Measurements from ENCODE around the gene TFPT. TPM values are rescaled to one million over a fixed set of nuclear protein-coding genes. Genes with fewer than 3 reads are reported as not detected.

The TFPT gene
- total RNA-seq, 1 experiment from 2014 or later = 26.6 TPM

DNA sequence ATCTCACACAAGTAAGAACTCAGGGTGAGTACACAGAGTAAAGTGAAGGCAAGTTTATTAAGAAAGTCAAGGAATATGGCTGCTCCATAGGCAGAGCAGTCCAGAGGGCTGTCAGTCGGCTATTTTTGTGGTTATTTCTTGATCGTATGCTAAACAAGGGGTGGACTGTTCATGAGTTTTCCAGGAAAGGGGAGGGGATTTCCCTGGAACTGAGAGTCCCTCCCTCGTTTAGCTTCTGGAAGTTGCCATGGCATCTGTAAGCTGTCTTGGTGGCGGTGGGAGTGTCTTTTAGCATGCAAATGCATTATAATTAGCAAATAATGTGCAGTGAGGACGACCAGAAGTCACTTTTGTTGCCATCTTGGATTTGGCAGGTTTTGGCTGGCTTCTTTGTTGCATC lies 46.0 kb downstream of the TFPT start:
- Histone ChIP-seq H3K4me1 (ENCODE audit: insufficient read depth, low read length) (no peaks in the 10 kb centered on the region), H3K27me3 (ENCODE audit: insufficient read depth, low read length) (no peaks in the 10 kb centered on the region), H4K5ac (ENCODE audit: insufficient read length, low read depth, low read length) (no peak overlapping the region), H3K79me1 (ENCODE audit: insufficient read depth, low read depth, low read length, poor library complexity, severe bottlenecking) (no peaks in the 10 kb centered on the region), H3K14ac (ENCODE audit: insufficient read depth, low read length) (no peak overlapping the region), H3K9ac (ENCODE audit: extremely low read depth, insufficient read length, low read length) (no peak overlapping the region), H2AFZ (ENCODE audit: low read length) (no peak overlapping the region), H4K91ac (ENCODE audit: insufficient read length, low read depth, low read length) (no peak overlapping the region), H4K8ac (replicated peaks; ENCODE audit: insufficient read length, low read depth, low read length) (no peak overlapping the region), H2AK5ac (ENCODE audit: insufficient read length, low read length) (no peak overlapping the region), H2BK5ac (ENCODE audit: insufficient read length, low read length) (no peak overlapping the region), H3K9me3 (ENCODE audit: control insufficient read depth, low read depth, low read length) (no peaks in the 10 kb centered on the region), H3K79me2 (ENCODE audit: insufficient read depth, low read length) (no peaks in the 10 kb centered on the region), H2BK120ac (ENCODE audit: low read depth, low read length, poor library complexity, severe bottlenecking) (no peak overlapping the region), H4K20me1 (ENCODE audit: control insufficient read depth, insufficient read depth, insufficient read length) (no peaks in the 10 kb centered on the region), H3T11ph (ENCODE audit: low read length) (no peak overlapping the region), H3K18ac (ENCODE audit: insufficient read length, low read depth, low read length) (no peak overlapping the region), H2BK20ac (ENCODE audit: low read depth, low read length, poor library complexity, severe bottlenecking) (no peak overlapping the region), H2BK12ac (ENCODE audit: insufficient read length, low read depth, low read length) (no peak overlapping the region), H3K23ac (ENCODE audit: insufficient read length, low read depth, low read length) (no peak overlapping the region), H3K4me2 (ENCODE audit: insufficient read depth, insufficient read length, low read length) (no peak overlapping the region), H3K23me2 (ENCODE audit: insufficient read length, low read depth, low read length, poor library complexity, severe bottlenecking) (no peaks in the 10 kb centered on the region), H3K4ac (ENCODE audit: low read depth, low read length) (no peak overlapping the region), H2BK15ac (ENCODE audit: low read depth, low read length) (no peak overlapping the region), H3K56ac (ENCODE audit: insufficient read length, low read depth, low read length) (no peak overlapping the region), H3K27ac (ENCODE audit: insufficient read length, low read depth, low read length) (no peak overlapping the region)
- Mint-ChIP-seq H3K4me1 (no peaks in the 10 kb centered on the region), H3K4me3 (no peak overlapping the region), H3K27me3 (ENCODE audit: low read depth) (peaks cover 4% of the 10 kb centered on the region), H3K36me3 (ENCODE audit: insufficient read depth in 1 of 3, low read depth in 3 of 3) (no peaks in the 10 kb centered on the region), H3K9me3 (peaks cover 4 to 8% of the 10 kb centered on the region in 2 experiments; a peak in 4 of 5 replicates), H3K27ac (no peak overlapping the region)
- DNase-seq = no peak
- WGBS (ENCODE audit: extremely low coverage, insufficient read length, low lambda C conversion rate) = no CpG with 5 or more reads among the region's 5 CpGs
- no peak for TF ChIP-seq CTCF (conservative IDR thresholded peaks at IDR 0.05)

Data from H9 (cell line).